ENCODE results near the gene MRPS25. TPM values are rescaled to one million over a fixed set of nuclear protein-coding genes. Genes with fewer than 3 reads are reported as not detected.

The MRPS25 gene
- total and polyA plus RNA-seq, 9 of the 15 experiments (the other 6 are each of a cell fraction or from before 2014, with no cell fraction given), result 34.3 to 129 (median 78.2) TPM

GRCh38 chr3:15098503-15099363, 33.6 kb upstream of the MRPS25 start, which contains the start of gene RBSN (continued):
- TF ChIP-seq ZBTB2 (IDR thresholded peaks at IDR 0.05), result peak; percentile 86
- TF ChIP-seq PHB (CRISPR knock-in tag; IDR thresholded peaks at IDR 0.05), result 0 out of 2 replicates have a peak, but pooled peaks have one; percentile 44
- TF ChIP-seq CCNT2 (IDR thresholded peaks at IDR 0.05; ENCODE audit: borderline replicate concordance, extremely low read depth, insufficient read length, low read depth, low read length), result peak; percentile 86
- TF ChIP-seq, protein P1, sequence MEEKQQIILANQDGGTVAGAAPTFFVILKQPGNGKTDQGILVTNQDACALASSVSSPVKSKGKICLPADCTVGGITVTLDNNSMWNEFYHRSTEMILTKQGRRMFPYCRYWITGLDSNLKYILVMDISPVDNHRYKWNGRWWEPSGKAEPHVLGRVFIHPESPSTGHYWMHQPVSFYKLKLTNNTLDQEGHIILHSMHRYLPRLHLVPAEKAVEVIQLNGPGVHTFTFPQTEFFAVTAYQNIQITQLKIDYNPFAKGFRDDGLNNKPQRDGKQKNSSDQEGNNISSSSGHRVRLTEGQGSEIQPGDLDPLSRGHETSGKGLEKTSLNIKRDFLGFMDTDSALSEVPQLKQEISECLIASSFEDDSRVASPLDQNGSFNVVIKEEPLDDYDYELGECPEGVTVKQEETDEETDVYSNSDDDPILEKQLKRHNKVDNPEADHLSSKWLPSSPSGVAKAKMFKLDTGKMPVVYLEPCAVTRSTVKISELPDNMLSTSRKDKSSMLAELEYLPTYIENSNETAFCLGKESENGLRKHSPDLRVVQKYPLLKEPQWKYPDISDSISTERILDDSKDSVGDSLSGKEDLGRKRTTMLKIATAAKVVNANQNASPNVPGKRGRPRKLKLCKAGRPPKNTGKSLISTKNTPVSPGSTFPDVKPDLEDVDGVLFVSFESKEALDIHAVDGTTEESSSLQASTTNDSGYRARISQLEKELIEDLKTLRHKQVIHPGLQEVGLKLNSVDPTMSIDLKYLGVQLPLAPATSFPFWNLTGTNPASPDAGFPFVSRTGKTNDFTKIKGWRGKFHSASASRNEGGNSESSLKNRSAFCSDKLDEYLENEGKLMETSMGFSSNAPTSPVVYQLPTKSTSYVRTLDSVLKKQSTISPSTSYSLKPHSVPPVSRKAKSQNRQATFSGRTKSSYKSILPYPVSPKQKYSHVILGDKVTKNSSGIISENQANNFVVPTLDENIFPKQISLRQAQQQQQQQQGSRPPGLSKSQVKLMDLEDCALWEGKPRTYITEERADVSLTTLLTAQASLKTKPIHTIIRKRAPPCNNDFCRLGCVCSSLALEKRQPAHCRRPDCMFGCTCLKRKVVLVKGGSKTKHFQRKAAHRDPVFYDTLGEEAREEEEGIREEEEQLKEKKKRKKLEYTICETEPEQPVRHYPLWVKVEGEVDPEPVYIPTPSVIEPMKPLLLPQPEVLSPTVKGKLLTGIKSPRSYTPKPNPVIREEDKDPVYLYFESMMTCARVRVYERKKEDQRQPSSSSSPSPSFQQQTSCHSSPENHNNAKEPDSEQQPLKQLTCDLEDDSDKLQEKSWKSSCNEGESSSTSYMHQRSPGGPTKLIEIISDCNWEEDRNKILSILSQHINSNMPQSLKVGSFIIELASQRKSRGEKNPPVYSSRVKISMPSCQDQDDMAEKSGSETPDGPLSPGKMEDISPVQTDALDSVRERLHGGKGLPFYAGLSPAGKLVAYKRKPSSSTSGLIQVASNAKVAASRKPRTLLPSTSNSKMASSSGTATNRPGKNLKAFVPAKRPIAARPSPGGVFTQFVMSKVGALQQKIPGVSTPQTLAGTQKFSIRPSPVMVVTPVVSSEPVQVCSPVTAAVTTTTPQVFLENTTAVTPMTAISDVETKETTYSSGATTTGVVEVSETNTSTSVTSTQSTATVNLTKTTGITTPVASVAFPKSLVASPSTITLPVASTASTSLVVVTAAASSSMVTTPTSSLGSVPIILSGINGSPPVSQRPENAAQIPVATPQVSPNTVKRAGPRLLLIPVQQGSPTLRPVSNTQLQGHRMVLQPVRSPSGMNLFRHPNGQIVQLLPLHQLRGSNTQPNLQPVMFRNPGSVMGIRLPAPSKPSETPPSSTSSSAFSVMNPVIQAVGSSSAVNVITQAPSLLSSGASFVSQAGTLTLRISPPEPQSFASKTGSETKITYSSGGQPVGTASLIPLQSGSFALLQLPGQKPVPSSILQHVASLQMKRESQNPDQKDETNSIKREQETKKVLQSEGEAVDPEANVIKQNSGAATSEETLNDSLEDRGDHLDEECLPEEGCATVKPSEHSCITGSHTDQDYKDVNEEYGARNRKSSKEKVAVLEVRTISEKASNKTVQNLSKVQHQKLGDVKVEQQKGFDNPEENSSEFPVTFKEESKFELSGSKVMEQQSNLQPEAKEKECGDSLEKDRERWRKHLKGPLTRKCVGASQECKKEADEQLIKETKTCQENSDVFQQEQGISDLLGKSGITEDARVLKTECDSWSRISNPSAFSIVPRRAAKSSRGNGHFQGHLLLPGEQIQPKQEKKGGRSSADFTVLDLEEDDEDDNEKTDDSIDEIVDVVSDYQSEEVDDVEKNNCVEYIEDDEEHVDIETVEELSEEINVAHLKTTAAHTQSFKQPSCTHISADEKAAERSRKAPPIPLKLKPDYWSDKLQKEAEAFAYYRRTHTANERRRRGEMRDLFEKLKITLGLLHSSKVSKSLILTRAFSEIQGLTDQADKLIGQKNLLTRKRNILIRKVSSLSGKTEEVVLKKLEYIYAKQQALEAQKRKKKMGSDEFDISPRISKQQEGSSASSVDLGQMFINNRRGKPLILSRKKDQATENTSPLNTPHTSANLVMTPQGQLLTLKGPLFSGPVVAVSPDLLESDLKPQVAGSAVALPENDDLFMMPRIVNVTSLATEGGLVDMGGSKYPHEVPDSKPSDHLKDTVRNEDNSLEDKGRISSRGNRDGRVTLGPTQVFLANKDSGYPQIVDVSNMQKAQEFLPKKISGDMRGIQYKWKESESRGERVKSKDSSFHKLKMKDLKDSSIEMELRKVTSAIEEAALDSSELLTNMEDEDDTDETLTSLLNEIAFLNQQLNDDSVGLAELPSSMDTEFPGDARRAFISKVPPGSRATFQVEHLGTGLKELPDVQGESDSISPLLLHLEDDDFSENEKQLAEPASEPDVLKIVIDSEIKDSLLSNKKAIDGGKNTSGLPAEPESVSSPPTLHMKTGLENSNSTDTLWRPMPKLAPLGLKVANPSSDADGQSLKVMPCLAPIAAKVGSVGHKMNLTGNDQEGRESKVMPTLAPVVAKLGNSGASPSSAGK (IDR thresholded peaks at IDR 0.05), result peak; percentile 69
- TF ChIP-seq, protein P2, sequence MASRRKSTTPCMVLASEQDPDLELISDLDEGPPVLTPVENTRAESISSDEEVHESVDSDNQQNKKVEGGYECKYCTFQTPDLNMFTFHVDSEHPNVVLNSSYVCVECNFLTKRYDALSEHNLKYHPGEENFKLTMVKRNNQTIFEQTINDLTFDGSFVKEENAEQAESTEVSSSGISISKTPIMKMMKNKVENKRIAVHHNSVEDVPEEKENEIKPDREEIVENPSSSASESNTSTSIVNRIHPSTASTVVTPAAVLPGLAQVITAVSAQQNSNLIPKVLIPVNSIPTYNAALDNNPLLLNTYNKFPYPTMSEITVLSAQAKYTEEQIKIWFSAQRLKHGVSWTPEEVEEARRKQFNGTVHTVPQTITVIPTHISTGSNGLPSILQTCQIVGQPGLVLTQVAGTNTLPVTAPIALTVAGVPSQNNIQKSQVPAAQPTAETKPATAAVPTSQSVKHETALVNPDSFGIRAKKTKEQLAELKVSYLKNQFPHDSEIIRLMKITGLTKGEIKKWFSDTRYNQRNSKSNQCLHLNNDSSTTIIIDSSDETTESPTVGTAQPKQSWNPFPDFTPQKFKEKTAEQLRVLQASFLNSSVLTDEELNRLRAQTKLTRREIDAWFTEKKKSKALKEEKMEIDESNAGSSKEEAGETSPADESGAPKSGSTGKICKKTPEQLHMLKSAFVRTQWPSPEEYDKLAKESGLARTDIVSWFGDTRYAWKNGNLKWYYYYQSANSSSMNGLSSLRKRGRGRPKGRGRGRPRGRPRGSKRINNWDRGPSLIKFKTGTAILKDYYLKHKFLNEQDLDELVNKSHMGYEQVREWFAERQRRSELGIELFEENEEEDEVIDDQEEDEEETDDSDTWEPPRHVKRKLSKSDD (conservative IDR thresholded peaks at IDR 0.05; ENCODE audit: low read length), result peak; percentile 95
- peak; percentile 78; the same call in 1 of the 2 replicates for TF ChIP-seq MIER1 (IDR thresholded peaks at IDR 0.05; ENCODE audit: low read depth)
- peak; percentile 85; the same call in 1 of the 2 replicates for TF ChIP-seq MTA3 (IDR thresholded peaks at IDR 0.05; ENCODE audit: borderline replicate concordance)
- TF ChIP-seq ZNF707 (CRISPR knock-in tag; conservative IDR thresholded peaks at IDR 0.05), result no peak
- peak; percentile 45 for TF ChIP-seq ZNF316 (IDR thresholded peaks at IDR 0.05)

All from K562 (cell line).